CD4-positive, alpha-beta memory T cell (primary cell): ENCODE data around the gene DIS3L2. TPM values are rescaled to one million over a fixed set of nuclear protein-coding genes. Genes with fewer than 3 reads are reported as not detected.

Source experiments
- CTCF ChIA-PET: fragments of 350-600 bp; sonication (Branson Sonifier 250); formaldehyde crosslinking; loops from one replicate; lab custom pipeline; 2021; ENCODE audit warnings: inconsistent platforms; ENCODE audit not compliant: partially characterized antibody; lab: Charles Lee
- POLR2A ChIA-PET: fragments of 350-600 bp; sonication (Branson Sonifier 250); formaldehyde crosslinking; loops from one replicate; lab custom pipeline; 2021; ENCODE audit not compliant: partially characterized antibody; lab: Charles Lee
- DNase-seq, 5 donors: peaks; one replicate each; pipeline versions ENCODE4 v3.0.0 to v3.0.0-alpha.2; 2020 to 2022; ENCODE audit warnings: mixed read lengths in 1 of 5
- H3K27ac ChIP-seq: one replicate; pipeline ENCODE4 v1.7.0; 2013; ENCODE audit warnings: low read depth, low read length
- H3K27me3 ChIP-seq: 2 replicates; pipeline ENCODE4 v1.7.0; 2013; ENCODE audit warnings: mild to moderate bottlenecking, low read length, moderate library complexity; ENCODE audit not compliant: insufficient read depth
- H3K36me3 ChIP-seq: 2 replicates; pipeline ENCODE4 v1.7.0; 2013; ENCODE audit warnings: mild to moderate bottlenecking, low read length, moderate library complexity; ENCODE audit not compliant: insufficient read depth
- H3K4me1 ChIP-seq: 2 replicates; pipeline ENCODE4 v1.7.0; 2013; ENCODE audit warnings: mild to moderate bottlenecking, low read length, moderate library complexity; ENCODE audit not compliant: insufficient read depth
- H3K4me3 ChIP-seq, 2 donors: one replicate each; pipeline ENCODE4 v1.7.0; 2013; ENCODE audit warnings: low read length in 2 of 2, mild to moderate bottlenecking in 1 of 2
- H3K9me3 ChIP-seq, 2 donors: one replicate each; pipeline ENCODE4 v1.7.0; 2013; ENCODE audit warnings: low read length in 2 of 2, control low read depth in 1 of 2; ENCODE audit not compliant: control insufficient read depth in 1 of 2
- H3K27ac Mint-ChIP-seq, 7 donors: one replicate each; pipeline ENCODE4 v1.8.0; 2020 to 2021; ENCODE audit warnings: mixed read lengths in 7 of 7, mild to moderate bottlenecking in 6 of 7, inconsistent platforms in 3 of 7, moderate library complexity in 3 of 7
- H3K27me3 Mint-ChIP-seq, 2 donors: one replicate each; pipeline ENCODE4 v1.8.0; 2020 to 2021; ENCODE audit warnings: mixed read lengths in 2 of 2
- H3K36me3 Mint-ChIP-seq, 2 donors: one replicate each; pipeline ENCODE4 v1.8.0; 2020 to 2021; ENCODE audit warnings: mixed read lengths in 2 of 2, inconsistent platforms in 1 of 2, mild to moderate bottlenecking in 1 of 2
- H3K4me1 Mint-ChIP-seq, 4 donors: one replicate each; pipeline ENCODE4 v1.8.0; 2020 to 2021; ENCODE audit warnings: mixed read lengths in 4 of 4, mild to moderate bottlenecking in 1 of 4
- H3K4me3 Mint-ChIP-seq, 8 donors: one replicate each; pipeline ENCODE4 v1.8.0; 2020 to 2021; ENCODE audit warnings: mixed read lengths in 8 of 8, mild to moderate bottlenecking in 7 of 8, moderate library complexity in 6 of 8, inconsistent platforms in 3 of 8
- H3K9me3 Mint-ChIP-seq, 8 donors: one replicate each; pipeline ENCODE4 v1.8.0; 2020 to 2021; ENCODE audit warnings: mixed read lengths in 8 of 8, mild to moderate bottlenecking in 5 of 8, inconsistent platforms in 3 of 8, moderate library complexity in 1 of 8
- intact Hi-C: fragments of 100-400 bp; cut with micrococcal nuclease; formaldehyde crosslinking; loops from one replicate; pipeline ENCODE4 v1.15.1; 2023
- polyA plus RNA-seq, 2 donors: library from polyadenylated mRNA; unstranded; fragments of 300-500 nt; fragmentation: Illumina TruSeq; gene quantifications; one replicate each; pipeline ENCODE4 v1.2.3, GENCODE V29; 2021
- total RNA-seq, 2 experiments: library from RNA; stranded (reverse); gene quantifications; one replicate each; pipeline ENCODE4 v1.2.3, GENCODE V29; 2021

Gene DIS3L2
- total and polyA plus RNA-seq, 4 experiments from 2014 or later = 16.0 to 59.7 (median 39.3) TPM

- Mint-ChIP-seq H3K27me3 (no peaks in the 10 kb centered on the region), H3K9me3 (no peaks in the 10 kb centered on the region), H3K4me1 (peaks cover 11 to 27% (median 15%) of the 10 kb centered on the region in 4 donors), H3K36me3 (peaks cover 31 to 35% of the 10 kb centered on the region in 2 donors), H3K4me3 (no peak overlapping the region), H3K27ac (peak overlapping the region in 1 of 7 donors; percentile 48)
- H3K36me3 ChIP-seq = peaks cover 11% of the 10 kb centered on the region
- intact Hi-C loops = no loop called here
- H3K27ac ChIP-seq = no peak overlapping the region
- no peaks in the 10 kb centered on the region for H3K9me3 ChIP-seq
- CTCF ChIA-PET = no interaction called here
- POLR2A ChIA-PET = no interaction called here
- H3K4me1 ChIP-seq = peaks cover 8% of the 10 kb centered on the region
- DNase-seq = no peak
- H3K4me3 ChIP-seq = no peak overlapping the region
- no peaks in the 10 kb centered on the region for H3K27me3 ChIP-seq
Measured at GRCh38 chr2:232238108-232238507, 276.6 kb downstream of the DIS3L2 start.

GRCh38 chr2:232238596-232238995, 277.1 kb downstream of the DIS3L2 start:
- DNase-seq = no peak
- Mint-ChIP-seq H3K9me3 (no peaks in the 10 kb centered on the region), H3K27me3 (no peaks in the 10 kb centered on the region), H3K27ac (peak overlapping the region in 1 of 7 donors; percentile 31), H3K4me3 (no peak overlapping the region), H3K36me3 (peaks cover 31 to 35% of the 10 kb centered on the region in 2 donors), H3K4me1 (peaks cover 11 to 27% (median 15%) of the 10 kb centered on the region in 4 donors)
- intact Hi-C loops = no loop called here
- Histone ChIP-seq H3K9me3 (no peaks in the 10 kb centered on the region), H3K27me3 (no peaks in the 10 kb centered on the region), H3K27ac (no peak overlapping the region), H3K4me3 (no peak overlapping the region), H3K4me1 (peaks cover 8% of the 10 kb centered on the region), H3K36me3 (peaks cover 11% of the 10 kb centered on the region)
- ChIA-PET POLR2A (no interaction called here), CTCF (no interaction called here)

GRCh38 chr2:232239951-232240681, 278.6 kb downstream of the DIS3L2 start:
- no peak overlapping the region for H3K27ac Mint-ChIP-seq
- no peak overlapping the region for H3K4me3 Mint-ChIP-seq
- DNase-seq = no peak
- peaks cover 11 to 27% (median 15%) of the 10 kb centered on the region in 4 donors for H3K4me1 Mint-ChIP-seq
- peaks cover 31 to 35% of the 10 kb centered on the region in 2 donors for H3K36me3 Mint-ChIP-seq
- Histone ChIP-seq H3K4me1 (peaks cover 8% of the 10 kb centered on the region), H3K4me3 (no peak overlapping the region), H3K27ac (no peak overlapping the region), H3K27me3 (no peaks in the 10 kb centered on the region), H3K9me3 (no peaks in the 10 kb centered on the region), H3K36me3 (peaks cover 11% of the 10 kb centered on the region)
- no peaks in the 10 kb centered on the region for H3K27me3 Mint-ChIP-seq
- ChIA-PET CTCF (interaction anchor here (0.8 to 1.3 kb wide), 2 partner anchors 10 to 86 kb away, joined by 3 read pairs; no protein-coding TSS in a partner anchor), POLR2A (no interaction called here)
- intact Hi-C loops = no loop called here
- no peaks in the 10 kb centered on the region for H3K9me3 Mint-ChIP-seq

- DNase-seq = no peak
- H3K9me3 Mint-ChIP-seq = no peaks in the 10 kb centered on the region
- no peaks in the 10 kb centered on the region for H3K27me3 Mint-ChIP-seq
- H3K4me1 ChIP-seq = peaks cover 8% of the 10 kb centered on the region
- POLR2A ChIA-PET = no interaction called here
- H3K4me3 ChIP-seq = no peak overlapping the region
- no peak overlapping the region for H3K4me3 Mint-ChIP-seq
- no peaks in the 10 kb centered on the region for H3K9me3 ChIP-seq
- H3K4me1 Mint-ChIP-seq = peaks cover 8 to 24% (median 15%) of the 10 kb centered on the region in 4 donors
- CTCF ChIA-PET = no interaction called here
- H3K27ac Mint-ChIP-seq = no peak overlapping the region
- intact Hi-C loops = no loop called here
- H3K27ac ChIP-seq = no peak overlapping the region
- no peaks in the 10 kb centered on the region for H3K27me3 ChIP-seq
- H3K36me3 Mint-ChIP-seq = peaks cover 31 to 35% of the 10 kb centered on the region in 2 donors
- peaks cover 11% of the 10 kb centered on the region for H3K36me3 ChIP-seq
Measured at GRCh38 chr2:232240906-232241305, 279.4 kb downstream of the DIS3L2 start.

GRCh38 chr2:232242316-232242715, 280.8 kb downstream of the DIS3L2 start:
- Histone ChIP-seq H3K4me3 (no peak overlapping the region), H3K9me3 (no peaks in the 10 kb centered on the region), H3K27ac (no peak overlapping the region), H3K4me1 (peaks cover 2% of the 10 kb centered on the region), H3K27me3 (no peaks in the 10 kb centered on the region), H3K36me3 (peaks cover 11% of the 10 kb centered on the region)
- Mint-ChIP-seq H3K9me3 (no peaks in the 10 kb centered on the region), H3K27ac (no peak overlapping the region), H3K4me1 (peaks cover 5 to 13% (median 8%) of the 10 kb centered on the region in 4 donors), H3K4me3 (no peak overlapping the region), H3K36me3 (peaks cover 31 to 34% of the 10 kb centered on the region in 2 donors), H3K27me3 (no peaks in the 10 kb centered on the region)
- ChIA-PET POLR2A (no interaction called here), CTCF (no interaction called here)
- intact Hi-C loops = no loop called here
- DNase-seq = no peak

- no peak overlapping the region for H3K27ac Mint-ChIP-seq
- Histone ChIP-seq H3K4me1 (no peaks in the 10 kb centered on the region), H3K9me3 (no peaks in the 10 kb centered on the region), H3K27ac (no peak overlapping the region), H3K4me3 (no peak overlapping the region), H3K36me3 (no peaks in the 10 kb centered on the region), H3K27me3 (no peaks in the 10 kb centered on the region)
- no peak for DNase-seq
- CTCF ChIA-PET = no interaction called here
- no peaks in the 10 kb centered on the region for H3K9me3 Mint-ChIP-seq
- H3K27me3 Mint-ChIP-seq = no peaks in the 10 kb centered on the region
- POLR2A ChIA-PET = no interaction called here
- intact Hi-C loops = no loop called here
- H3K4me1 Mint-ChIP-seq = peaks cover 0 to 1% (median 0%) of the 10 kb centered on the region in 4 donors
- H3K36me3 Mint-ChIP-seq = peaks cover 19 to 20% of the 10 kb centered on the region in 2 donors
- no peak overlapping the region for H3K4me3 Mint-ChIP-seq
Measured at GRCh38 chr2:232245111-232245510, 283.6 kb downstream of the DIS3L2 start.

- peak overlapping the region in 1 of 7 donors; percentile 7 for H3K27ac Mint-ChIP-seq
- peaks cover 17 to 18% of the 10 kb centered on the region in 2 donors for H3K36me3 Mint-ChIP-seq
- intact Hi-C loops = no loop called here
- H3K27me3 Mint-ChIP-seq = no peaks in the 10 kb centered on the region
- H3K9me3 ChIP-seq = no peaks in the 10 kb centered on the region
- no peaks in the 10 kb centered on the region for H3K36me3 ChIP-seq
- H3K4me3 Mint-ChIP-seq = no peak overlapping the region
- no peaks in the 10 kb centered on the region for H3K4me1 Mint-ChIP-seq
- POLR2A ChIA-PET = no interaction called here
- H3K4me3 ChIP-seq = no peak overlapping the region
- DNase-seq = no peak
- no peaks in the 10 kb centered on the region for H3K9me3 Mint-ChIP-seq
- H3K27me3 ChIP-seq = no peaks in the 10 kb centered on the region
- no peaks in the 10 kb centered on the region for H3K4me1 ChIP-seq
- H3K27ac ChIP-seq = no peak overlapping the region
- CTCF ChIA-PET = no interaction called here
Measured at GRCh38 chr2:232246245-232246644, 284.7 kb downstream of the DIS3L2 start.
